H1 (cell line): Measurements from ENCODE around the gene UNC93A. TPM values are rescaled to one million over a fixed set of nuclear protein-coding genes. Genes with fewer than 3 reads are reported as not detected.

Experiments used
- CHD7 ChIP-seq: fragments of 300-600 bp; sonication (generic); IDR thresholded peaks from 2 replicates; pipeline ENCODE4 v1.7.1; 2012; ENCODE audit warnings: low read length, moderate library complexity, mild to moderate bottlenecking, inconsistent platforms; ENCODE audit not compliant: insufficient replicate concordance
- RBBP5 ChIP-seq: IDR thresholded peaks from 2 replicates; pipeline ENCODE4 v1.7.1; 2012; ENCODE audit warnings: low read depth, mild to moderate bottlenecking, inconsistent platforms, low read length, moderate library complexity, borderline replicate concordance
- TAF1 ChIP-seq: IDR thresholded peaks from 2 replicates; pipeline ENCODE4 v1.6.1; 2011; ENCODE audit warnings: mild to moderate bottlenecking, low read depth, low read length
- polyA plus RNA-seq, 7 experiments: library from polyadenylated mRNA; depleted of rRNA in 3 of 7; stranded (reverse) in 5 of 7; unstranded in 2 of 7; fragments of >200 nt in 5 of 7; fragments of 200-250 nt in 2 of 7; gene quantifications; 1 replicate in 5 of 7; 2 replicates in 1 of 7; 4 replicates in 1 of 7; pipeline versions ENCODE4 v1.2.1 to v1.2.3, GENCODE V29; 2011 to 2013; ENCODE audit warnings: missing spikeins in 2 of 7, mixed read lengths in 2 of 7
- total RNA-seq: library from RNA; stranded (reverse); fragmentation: NEBNext Ultra II Directional; extraction: Animal tissue kit (Norgen Biotek cat#: 25700); gene quantifications from 2 replicates; pipeline ENCODE4 v1.2.1, GENCODE V29; 2021

The UNC93A gene
- total and polyA plus RNA-seq, 2 of the 8 experiments (the other 6 are each of a cell fraction or from before 2014, with no cell fraction given), result 0.39 TPM; not detected in 1

- TF ChIP-seq CHD7 (no peak), RBBP5 (no peak), TAF1 (no peak)
Measured at GRCh38 chr6:167302074-167302473, 11.0 kb downstream of the UNC93A start (continued).
